HG02852 (cell line): Measurements from ENCODE around the gene PNMA8C.

ENCODE experiments used
- ATAC-seq: cut with Tn5 transposase; IDR thresholded peaks from one replicate; pipeline ENCODE4 v1.9.1; 2021; ENCODE audit warnings: mild to moderate bottlenecking, moderate library complexity; ENCODE audit not compliant: unreplicated experiment

PNMA8C gene

GRCh38 chr19:46428239-46429135, at the start of gene PNMA8C:
TSS of gene PNMA8C (minus strand) at chr19:46428936. CDS start at chr19:46428359, 577 bp downstream.
- no peak for ATAC-seq

- ATAC-seq: no peak
These were observed 47.2 kb upstream of the PNMA8C start for GRCh38 chr19:46475986-46476385.

- no peak for ATAC-seq
These were observed 45.5 kb upstream of the PNMA8C start for GRCh38 chr19:46474211-46474610.

- no peak for ATAC-seq
These were observed 43.9 kb upstream of the PNMA8C start for GRCh38 chr19:46472592-46472991.

GRCh38 chr19:46471811-46472543, 43.2 kb upstream of the PNMA8C start:
- no peak for ATAC-seq

- ATAC-seq: no peak
These were observed 42.5 kb upstream of the PNMA8C start, which contains the start of gene PNMA8A for GRCh38 chr19:46471116-46471733. TSS of gene PNMA8A (minus strand) at chr19:46471563. CDS start at chr19:46471035, 528 bp downstream.

GRCh38 chr19:46470376-46470775, 41.6 kb upstream of the PNMA8C start:
- no peak for ATAC-seq

- ATAC-seq: no peak
These were observed 40.9 kb upstream of the PNMA8C start for GRCh38 chr19:46469541-46470185.

- no peak for ATAC-seq
These were observed 37.9 kb upstream of the PNMA8C start for GRCh38 chr19:46466536-46467196.

GRCh38 chr19:46463516-46463915, 34.8 kb upstream of the PNMA8C start:
- ATAC-seq: no peak

GRCh38 chr19:46461537-46461936, 32.8 kb upstream of the PNMA8C start:
- no peak for ATAC-seq

GRCh38 chr19:46460981-46461380, 32.2 kb upstream of the PNMA8C start:
- no peak for ATAC-seq

- ATAC-seq: no peak
These were observed 31.3 kb upstream of the PNMA8C start for GRCh38 chr19:46460055-46460454.

- ATAC-seq: no peak
These were observed 28.2 kb upstream of the PNMA8C start for GRCh38 chr19:46456930-46457329.

GRCh38 chr19:46454244-46454643, 25.5 kb upstream of the PNMA8C start:
- no peak for ATAC-seq

- ATAC-seq: no peak
These were observed 24.9 kb upstream of the PNMA8C start for GRCh38 chr19:46453661-46454060.

GRCh38 chr19:46452186-46452585, 23.4 kb upstream of the PNMA8C start:
- ATAC-seq: no peak

GRCh38 chr19:46451352-46451751, 22.6 kb upstream of the PNMA8C start:
- no peak for ATAC-seq

GRCh38 chr19:46450737-46451136, 22.0 kb upstream of the PNMA8C start:
- ATAC-seq: no peak

- ATAC-seq: no peak
These were observed 20.5 kb upstream of the PNMA8C start for GRCh38 chr19:46449228-46449627.
